HepG2 (cell line): Measurements from ENCODE around the gene CDH11. TPM values are rescaled to one million over a fixed set of nuclear protein-coding genes. Genes with fewer than 3 reads are reported as not detected.

Source experiments
- ATAC-seq: fragments of 200-7000 bp; cut with Tn5 transposase; 3 replicates; pipeline ENCODE4 v1.9.1; 2020; ENCODE audit warnings: mild to moderate bottlenecking, moderate library complexity
- BruUV-seq: library from RNA; stranded (reverse); fragments of 400-500 nt; replicated peaks from 2 replicates; lab custom pipeline; 2021; lab: Mats Ljungman, UMichigan
- CTCF ChIA-PET: fragments of 300-600 bp; formaldehyde crosslinking; extraction: SDS; loops from one replicate; lab custom pipeline; 2021; ENCODE audit warnings: low total read pairs, inconsistent platforms, low intra/inter-chr PET ratio; lab: Yijun Ruan, JAX
- POLR2A ChIA-PET: fragments of 350-600 bp; sonication (Branson Sonifier 250); formaldehyde crosslinking; loops from one replicate; lab custom pipeline; 2020; ENCODE audit warnings: antibody characterized with exemption, inconsistent platforms; lab: Yijun Ruan, JAX
- DNase-seq: peaks from one replicate; pipeline ENCODE4 v3.0.0-alpha.2; 2015; ENCODE audit warnings: low spot score
- FAIRE-seq: peaks from 3 replicates; lab custom pipeline; 2011; peaks lifted over from hg19 to GRCh38; lab: Jason Lieb, UNC
- H2AFZ ChIP-seq: one replicate; pipeline ENCODE4 v1.6.1; 2011; ENCODE audit warnings: low read length, inconsistent platforms
- H3K27ac ChIP-seq: fragments of 300-600 bp; 3 replicates; pipeline ENCODE4 v1.8.0; 2011; ENCODE audit warnings: mixed run types, mild to moderate bottlenecking, mixed read lengths, low read length, inconsistent platforms; ENCODE audit not compliant: insufficient read depth; ENCODE audit errors: extremely low read length
- H3K27me3 ChIP-seq, 2 experiments: fragments of 200-600 bp in 1 of 2; 2 replicates in 1 of 2; 3 replicates in 1 of 2; pipeline versions ENCODE4 v1.6.0 to v1.8.0; 2011; ENCODE audit warnings: low read length in 2 of 2, mild to moderate bottlenecking in 2 of 2, moderate library complexity in 2 of 2, inconsistent platforms in 1 of 2; ENCODE audit not compliant: insufficient read depth in 2 of 2, control insufficient read depth in 1 of 2
- H3K36me3 ChIP-seq, 2 experiments: fragments of 200-600 bp in 1 of 2; replicated peaks in 1 of 2; 2 replicates in 1 of 2; 3 replicates in 1 of 2; pipeline versions ENCODE4 v1.5.1 to v1.8.0; 2011; ENCODE audit warnings: low read length in 2 of 2, inconsistent platforms in 1 of 2; ENCODE audit not compliant: insufficient read depth in 2 of 2, control insufficient read depth in 1 of 2
- H3K4me1 ChIP-seq: 2 replicates; pipeline ENCODE4 v1.5.1; 2012; ENCODE audit warnings: low read length, inconsistent platforms; ENCODE audit not compliant: insufficient read depth
- H3K4me2 ChIP-seq: 2 replicates; pipeline ENCODE4 v1.6.0; 2011; ENCODE audit warnings: low read depth, low read length, inconsistent platforms
- H3K4me3 ChIP-seq, 3 experiments: fragments of 200-600 bp in 1 of 3; sonication (generic), shearing (Covaris generic) in 1 of 3; replicated peaks in 1 of 3; 2 replicates each; pipeline ENCODE4 v1.5.1; 2011 to 2016; ENCODE audit warnings: low read length in 3 of 3, inconsistent platforms in 2 of 3, low read depth in 2 of 3, mild to moderate bottlenecking in 2 of 3, control low read depth in 1 of 3, mixed read lengths in 1 of 3; ENCODE audit not compliant: insufficient read depth in 1 of 3
- H3K79me2 ChIP-seq: one replicate; pipeline ENCODE4 v1.6.1; 2011; ENCODE audit warnings: low read length, inconsistent platforms; ENCODE audit not compliant: insufficient read depth
- H3K9ac ChIP-seq: 2 replicates; pipeline ENCODE4 v1.6.0; 2011; ENCODE audit warnings: mild to moderate bottlenecking, low read depth, low read length, inconsistent platforms; ENCODE audit not compliant: insufficient read depth
- H3K9me3 ChIP-seq: 2 replicates; pipeline ENCODE4 v1.5.1; 2012; ENCODE audit warnings: mild to moderate bottlenecking, low read length
- H4K20me1 ChIP-seq: 2 replicates; pipeline ENCODE4 v1.6.0; 2011; ENCODE audit warnings: inconsistent platforms, mild to moderate bottlenecking, low read length, moderate library complexity; ENCODE audit not compliant: insufficient read depth
- ADNP ChIP-seq: sonication (generic); formaldehyde crosslinking; IDR thresholded peaks from 2 replicates; pipeline ENCODE4 v1.4.0; 2020; ENCODE audit warnings: missing genetic modification reagents
- CHD2 ChIP-seq: IDR thresholded peaks from 2 replicates; pipeline ENCODE4 v1.6.1; 2011; ENCODE audit warnings: low read depth, low read length, improper control_type of control experiment
- ESRRA ChIP-seq: sonication (generic); formaldehyde crosslinking; IDR thresholded peaks from 2 replicates; pipeline ENCODE4 v1.5.1; 2020; ENCODE audit warnings: mild to moderate bottlenecking, low read depth, missing genetic modification reagents
- KDM3A ChIP-seq: IDR thresholded peaks from 2 replicates; pipeline ENCODE4 v1.6.1; 2018; ENCODE audit warnings: low read depth, missing compliant biosample characterization
- MTF1 ChIP-seq: sonication (generic); formaldehyde crosslinking; IDR thresholded peaks from 2 replicates; pipeline ENCODE4 v1.5.0; 2020; ENCODE audit warnings: missing genetic modification reagents
- ZNF253 ChIP-seq: sonication (generic); formaldehyde crosslinking; IDR thresholded peaks from 2 replicates; pipeline ENCODE4 v1.8.0; 2022; ENCODE audit warnings: mild to moderate bottlenecking, missing genetic modification reagents, borderline replicate concordance
- ZNF614 ChIP-seq: IDR thresholded peaks from 2 replicates; pipeline ENCODE4 v1.6.1; 2018; ENCODE audit warnings: missing biosample characterization, missing genetic modification reagents, inconsistent platforms, borderline replicate concordance
- ZNF644 ChIP-seq: IDR thresholded peaks from 2 replicates; pipeline ENCODE4 v1.6.1; 2016; ENCODE audit warnings: low read depth
- ZNF737 ChIP-seq: sonication (generic); formaldehyde crosslinking; IDR thresholded peaks from 2 replicates; pipeline ENCODE4 v1.5.0; 2020; ENCODE audit warnings: missing genetic modification reagents, mild to moderate bottlenecking, borderline replicate concordance
- WGBS: methylation state at CpG from one replicate; pipeline ENCODE4 v1.1.6; 2017; ENCODE audit warnings: low lambda C conversion rate; 5-methylcytosine and 5-hydroxymethylcytosine counted together
- in situ Hi-C: cut with HindIII; loops from 2 replicates; pipeline ENCODE4 v1.10.0; 2017; ENCODE audit warnings: low pct_unique_long_range_greater_than_20kb; ENCODE audit not compliant: extremely low pct_ligation_motif_present
- intact Hi-C: fragments of 100-400 bp; cut with micrococcal nuclease; formaldehyde crosslinking; loops from one replicate; pipeline ENCODE4 v1.10.0; 2022; ENCODE audit not compliant: unreplicated experiment
- polyA plus RNA-seq, 8 experiments: library from polyadenylated mRNA; depleted of rRNA in 3 of 8; stranded (reverse) in 7 of 8; unstranded in 1 of 8; fragments of >200 nt; fragmentation: Illumina TruSeq in 4 of 8; extraction: Trizol in 4 of 8; gene quantifications; 2 replicates each; pipeline versions ENCODE4 v1.2.1 to v1.2.3, GENCODE V29; 2011 to 2016; ENCODE audit warnings: low read depth in 4 of 8, missing spikeins in 1 of 8, mixed read lengths in 1 of 8; ENCODE audit not compliant: insufficient read depth in 1 of 8
- total RNA-seq, 5 experiments: library from RNA; depleted of rRNA; stranded (reverse); fragments of >200 nt; fragmentation: Illumina TruSeq; extraction: Trizol; gene quantifications; 2 replicates each; pipeline ENCODE4 v1.2.3, GENCODE V29; 2016; ENCODE audit warnings: low read depth in 1 of 5
- TF ChIP-seq, protein P1 (sequence below): sonication (generic); formaldehyde crosslinking; IDR thresholded peaks from 2 replicates; pipeline ENCODE4 v1.8.0; 2022; ENCODE audit warnings: mild to moderate bottlenecking, missing genetic modification reagents; ENCODE audit not compliant: insufficient replicate concordance
- TF ChIP-seq, protein P2 (sequence below): sonication (generic); formaldehyde crosslinking; IDR thresholded peaks from 2 replicates; pipeline ENCODE4 v1.4.0; 2020; ENCODE audit warnings: missing genetic modification reagents, mild to moderate bottlenecking, borderline replicate concordance
- TF ChIP-seq, protein P3 (sequence below): IDR thresholded peaks from 2 replicates; pipeline ENCODE4 v1.6.1; 2016; ENCODE audit warnings: control low read depth

CDH11 gene
- total and polyA plus RNA-seq, 2 of the 13 experiments (the other 11 are each of a cell fraction or from before 2014, with no cell fraction given), result not detected

DNA sequence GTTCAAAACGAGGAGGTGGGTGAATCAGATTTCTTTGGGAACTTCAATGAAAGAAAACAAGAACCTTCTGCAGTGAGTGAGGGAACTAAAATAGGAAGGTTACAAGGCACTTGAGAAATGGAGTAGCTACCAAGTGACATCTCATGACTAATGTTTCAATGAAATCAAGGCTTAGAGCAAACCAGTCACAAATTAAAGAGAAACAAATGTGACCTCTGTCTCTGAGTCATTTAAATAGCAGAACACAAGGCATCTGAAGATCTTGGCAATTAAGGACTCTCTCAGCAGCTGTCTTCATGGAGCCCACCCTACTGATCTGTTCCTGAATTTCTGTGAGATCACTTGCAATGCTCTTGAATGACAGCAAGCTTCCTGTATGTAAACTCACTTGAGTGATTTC is 109.5 kb downstream of the CDH11 start (continued):
- TF ChIP-seq, protein P1, sequence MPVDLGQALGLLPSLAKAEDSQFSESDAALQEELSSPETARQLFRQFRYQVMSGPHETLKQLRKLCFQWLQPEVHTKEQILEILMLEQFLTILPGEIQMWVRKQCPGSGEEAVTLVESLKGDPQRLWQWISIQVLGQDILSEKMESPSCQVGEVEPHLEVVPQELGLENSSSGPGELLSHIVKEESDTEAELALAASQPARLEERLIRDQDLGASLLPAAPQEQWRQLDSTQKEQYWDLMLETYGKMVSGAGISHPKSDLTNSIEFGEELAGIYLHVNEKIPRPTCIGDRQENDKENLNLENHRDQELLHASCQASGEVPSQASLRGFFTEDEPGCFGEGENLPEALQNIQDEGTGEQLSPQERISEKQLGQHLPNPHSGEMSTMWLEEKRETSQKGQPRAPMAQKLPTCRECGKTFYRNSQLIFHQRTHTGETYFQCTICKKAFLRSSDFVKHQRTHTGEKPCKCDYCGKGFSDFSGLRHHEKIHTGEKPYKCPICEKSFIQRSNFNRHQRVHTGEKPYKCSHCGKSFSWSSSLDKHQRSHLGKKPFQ, result no peak
- TF ChIP-seq ESRRA (no peak), ZNF253 (no peak)
- TF ChIP-seq, all 625 proteins: peak for 0

DNA sequence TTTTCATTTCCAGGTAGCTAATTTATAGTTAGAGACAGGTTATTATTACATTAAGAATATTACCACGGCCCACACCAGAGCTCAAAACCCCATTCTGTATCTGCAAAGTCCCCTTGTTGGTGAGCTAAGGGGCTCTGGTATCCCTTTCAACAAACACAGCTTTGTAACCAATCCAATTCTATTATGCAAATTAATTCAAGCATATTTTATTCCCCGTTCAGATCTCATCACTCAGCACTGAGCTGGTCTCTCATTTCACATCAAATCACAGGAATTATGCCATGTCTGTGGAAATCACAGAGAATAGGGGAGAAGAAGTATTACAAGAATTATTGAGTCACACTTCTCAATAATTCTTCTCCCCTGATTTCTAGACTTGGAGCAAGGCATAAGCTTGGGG is 111.7 kb downstream of the CDH11 start:
- Histone ChIP-seq H3K9ac (no peak overlapping the region), H3K27ac (no peak overlapping the region), H4K20me1 (no peaks in the 10 kb centered on the region), H3K4me1 (no peaks in the 10 kb centered on the region), H3K36me3 (no peaks in the 10 kb centered on the region), H3K9me3 (peaks cover 36% of the 10 kb centered on the region), H3K79me2 (no peaks in the 10 kb centered on the region), H3K27me3 (no peaks in the 10 kb centered on the region), H3K4me2 (no peak overlapping the region), H3K4me3 (no peak overlapping the region), H2AFZ (no peak overlapping the region)
- intact Hi-C loops, result no loop called here
- FAIRE-seq (no peak), DNase-seq (no peak), ATAC-seq (no peak)
- TF ChIP-seq ZNF614 (CRISPR knock-in tag), result no peak
- TF ChIP-seq, protein P2, sequence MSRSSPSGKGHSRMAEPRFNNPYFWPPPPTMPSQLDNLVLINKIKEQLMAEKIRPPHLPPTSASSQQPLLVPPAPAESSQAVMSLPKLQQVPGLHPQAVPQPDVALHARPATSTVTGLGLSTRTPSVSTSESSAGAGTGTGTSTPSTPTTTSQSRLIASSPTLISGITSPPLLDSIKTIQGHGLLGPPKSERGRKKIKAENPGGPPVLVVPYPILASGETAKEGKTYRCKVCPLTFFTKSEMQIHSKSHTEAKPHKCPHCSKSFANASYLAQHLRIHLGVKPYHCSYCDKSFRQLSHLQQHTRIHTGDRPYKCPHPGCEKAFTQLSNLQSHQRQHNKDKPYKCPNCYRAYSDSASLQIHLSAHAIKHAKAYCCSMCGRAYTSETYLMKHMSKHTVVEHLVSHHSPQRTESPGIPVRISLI (CRISPR knock-in tag), result no peak
- no peak for TF ChIP-seq ADNP (CRISPR knock-in tag)
- TF ChIP-seq KDM3A (CRISPR knock-in tag), result no peak
- TF ChIP-seq, protein P3, sequence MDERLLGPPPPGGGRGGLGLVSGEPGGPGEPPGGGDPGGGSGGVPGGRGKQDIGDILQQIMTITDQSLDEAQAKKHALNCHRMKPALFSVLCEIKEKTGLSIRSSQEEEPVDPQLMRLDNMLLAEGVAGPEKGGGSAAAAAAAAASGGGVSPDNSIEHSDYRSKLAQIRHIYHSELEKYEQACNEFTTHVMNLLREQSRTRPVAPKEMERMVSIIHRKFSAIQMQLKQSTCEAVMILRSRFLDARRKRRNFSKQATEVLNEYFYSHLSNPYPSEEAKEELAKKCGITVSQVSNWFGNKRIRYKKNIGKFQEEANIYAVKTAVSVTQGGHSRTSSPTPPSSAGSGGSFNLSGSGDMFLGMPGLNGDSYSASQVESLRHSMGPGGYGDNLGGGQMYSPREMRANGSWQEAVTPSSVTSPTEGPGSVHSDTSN (CRISPR knock-in tag), result no peak
- no peak for TF ChIP-seq CHD2
- TF ChIP-seq ZNF737 (CRISPR knock-in tag), result no peak
- no peak for TF ChIP-seq MTF1 (CRISPR knock-in tag)
- TF ChIP-seq ZNF644 (CRISPR knock-in tag), result no peak
- BruUV-seq, result no TSS peak
- 4% methylated on average over 2 of the region's 2 CpGs for WGBS
- in situ Hi-C loops, result no loop called here
- ChIA-PET POLR2A (no interaction called here), CTCF (no interaction called here)
